GM08714 (cell line): ENCODE measurements around the gene ANO7.
"Not testable (repeated sequence)": the region's sequence is repeated elsewhere in the genome, so short reads cannot be mapped to it uniquely, and the experiment has no call there.

Experiments
- H3K4me3 ChIP-seq: fragments of 200-500 bp; sonication (Bioruptor generic); 2 replicates; pipeline ENCODE4 v1.5.1; 2014; ENCODE audit warnings: mild to moderate bottlenecking, low read length, inconsistent platforms
- ZNF274 ChIP-seq: IDR thresholded peaks from 2 replicates; pipeline ENCODE4 v1.6.1; 2012; ENCODE audit warnings: mild to moderate bottlenecking, low read depth, low read length

The ANO7 gene

GRCh38 chr2:241191081-241191480, 2.6 kb downstream of the ANO7 start:
- no peak overlapping the region for H3K4me3 ChIP-seq
- no peak for TF ChIP-seq ZNF274

- TF ChIP-seq ZNF274, result no peak
- H3K4me3 ChIP-seq, result no peak overlapping the region
These were observed 4.8 kb downstream of the ANO7 start for GRCh38 chr2:241193271-241193670.

- no peak for TF ChIP-seq ZNF274
- no peak overlapping the region for H3K4me3 ChIP-seq
These were observed 6.3 kb downstream of the ANO7 start for GRCh38 chr2:241194811-241195210.

- no peak overlapping the region for H3K4me3 ChIP-seq
- TF ChIP-seq ZNF274, result no peak
These were observed 7.1 kb downstream of the ANO7 start for GRCh38 chr2:241195506-241196130.

- H3K4me3 ChIP-seq, result not testable (repeated sequence)
These were observed 8.8 kb downstream of the ANO7 start for GRCh38 chr2:241197246-241197645.

GRCh38 chr2:241197947-241198346, 9.5 kb downstream of the ANO7 start:
- TF ChIP-seq ZNF274, result no peak
- H3K4me3 ChIP-seq, result no peak overlapping the region

- no peak overlapping the region for H3K4me3 ChIP-seq
- TF ChIP-seq ZNF274, result no peak
These were observed 10.2 kb downstream of the ANO7 start for GRCh38 chr2:241198381-241199279.

GRCh38 chr2:241199286-241199685, 10.8 kb downstream of the ANO7 start:
- H3K4me3 ChIP-seq, result no peak overlapping the region
- no peak for TF ChIP-seq ZNF274

- no peak for TF ChIP-seq ZNF274
- H3K4me3 ChIP-seq, result no peak overlapping the region
These were observed 11.7 kb downstream of the ANO7 start for GRCh38 chr2:241199897-241200821.

GRCh38 chr2:241200822-241201395, 12.4 kb downstream of the ANO7 start:
- no peak overlapping the region for H3K4me3 ChIP-seq
- TF ChIP-seq ZNF274, result no peak

GRCh38 chr2:241201445-241202267, 13.2 kb downstream of the ANO7 start:
- TF ChIP-seq ZNF274, result no peak
- H3K4me3 ChIP-seq, result no peak overlapping the region

- no peak for TF ChIP-seq ZNF274
- H3K4me3 ChIP-seq, result no peak overlapping the region
These were observed 13.8 kb downstream of the ANO7 start for GRCh38 chr2:241202268-241202585.

GRCh38 chr2:241202681-241203080, 14.2 kb downstream of the ANO7 start:
- H3K4me3 ChIP-seq, result no peak overlapping the region
- TF ChIP-seq ZNF274, result no peak

GRCh38 chr2:241203218-241204009, 14.9 kb downstream of the ANO7 start:
- H3K4me3 ChIP-seq, result no peak overlapping the region
- no peak for TF ChIP-seq ZNF274
